ENCODE data around the gene RYR3. TPM values are rescaled to one million over a fixed set of nuclear protein-coding genes. Genes with fewer than 3 reads are reported as not detected.

The RYR3 gene
- total RNA-seq, 1 experiment from 2014 or later: not detected

GRCh38 chr15:33494306-33494705, 183.5 kb downstream of the RYR3 start:
- ChIA-PET CTCF (interaction anchor here (0.6 to 1.1 kb wide), 4 partner anchors 85 to 1087 kb away, joined by 3 to 5 read pairs (median 3); no protein-coding TSS in a partner anchor), POLR2A (no interaction called here)
- Mint-ChIP-seq H3K27me3 (ENCODE audit: insufficient read depth, unreplicated experiment) (peaks cover 81% of the 10 kb centered on the region), H3K4me1 (ENCODE audit: insufficient read depth, unreplicated experiment) (no peaks in the 10 kb centered on the region), H3K36me3 (ENCODE audit: insufficient read depth, unreplicated experiment) (no peaks in the 10 kb centered on the region), H3K4me3 (ENCODE audit: unreplicated experiment) (no peak overlapping the region), H3K27ac (ENCODE audit: low read depth, unreplicated experiment) (no peak overlapping the region), H3K9me3 (ENCODE audit: unreplicated experiment) (no peaks in the 10 kb centered on the region)
- BruUV-seq (replicated peaks): no TSS peak
- no peak for DNase-seq (ENCODE audit: unreplicated experiment)
- TF ChIP-seq CTCF (IDR thresholded peaks at IDR 0.05; ENCODE audit: unreplicated experiment): no peak
- intact Hi-C loops (cut with micrococcal nuclease): no loop called here

DNA sequence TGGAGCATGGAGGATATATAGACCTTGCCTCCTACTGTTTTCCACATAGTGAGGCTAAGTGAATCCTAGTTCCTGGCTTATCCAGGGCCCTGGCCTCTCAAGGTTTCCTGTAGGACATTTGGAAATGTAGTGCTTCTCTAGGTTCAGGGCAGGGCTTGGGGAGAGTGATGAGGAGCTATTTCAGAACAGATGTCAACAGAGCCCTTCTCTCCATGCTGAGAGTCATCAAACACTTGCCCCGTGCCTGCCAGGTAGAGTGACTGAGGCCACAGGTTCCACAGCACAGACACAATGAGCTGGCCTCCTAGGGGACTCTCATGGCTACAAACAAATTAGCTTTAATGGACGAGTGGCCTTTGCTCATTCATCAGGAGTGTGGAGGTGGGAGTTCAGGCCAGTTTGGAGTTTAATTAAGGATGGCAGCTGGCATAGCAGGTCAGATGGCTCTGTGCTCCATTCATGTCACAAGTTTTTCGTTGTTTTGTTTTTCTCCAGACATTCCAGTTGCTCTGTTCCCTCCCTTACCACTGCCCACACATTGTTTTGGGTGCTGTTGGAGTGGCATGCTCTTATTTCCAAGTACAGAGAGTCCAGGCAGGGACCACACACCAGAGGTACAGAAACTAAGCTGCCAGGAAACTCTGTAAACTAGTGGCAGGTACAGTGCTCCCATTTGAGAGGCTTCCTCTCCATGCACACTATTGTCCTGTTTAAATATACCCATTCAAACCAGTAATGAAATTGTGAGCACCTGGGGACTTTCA, 189.8 kb downstream of the RYR3 start:
- ChIA-PET POLR2A (no interaction called here), CTCF (interaction anchor here (0.7 to 1.5 kb wide), 2 partner anchors 10 to 237 kb away, joined by 3 to 4 read pairs; no protein-coding TSS in a partner anchor)
- Mint-ChIP-seq H3K36me3 (ENCODE audit: insufficient read depth, unreplicated experiment) (no peaks in the 10 kb centered on the region), H3K27me3 (ENCODE audit: insufficient read depth, unreplicated experiment) (peaks cover 71% of the 10 kb centered on the region), H3K4me3 (ENCODE audit: unreplicated experiment) (no peak overlapping the region), H3K27ac (ENCODE audit: low read depth, unreplicated experiment) (no peak overlapping the region), H3K9me3 (ENCODE audit: unreplicated experiment) (no peaks in the 10 kb centered on the region), H3K4me1 (ENCODE audit: insufficient read depth, unreplicated experiment) (no peaks in the 10 kb centered on the region)
- intact Hi-C loops (cut with micrococcal nuclease): no loop called here
- TF ChIP-seq CTCF (IDR thresholded peaks at IDR 0.05; ENCODE audit: unreplicated experiment): no peak
- no TSS peak for BruUV-seq (replicated peaks)
- no peak for DNase-seq (ENCODE audit: unreplicated experiment)

- CTCF ChIA-PET: no interaction called here
- DNase-seq (ENCODE audit: unreplicated experiment): no peak
- peaks cover 40% of the 10 kb centered on the region for H3K27me3 Mint-ChIP-seq (ENCODE audit: insufficient read depth, unreplicated experiment)
- intact Hi-C loops (cut with micrococcal nuclease): no loop called here
- no peaks in the 10 kb centered on the region for H3K36me3 Mint-ChIP-seq (ENCODE audit: insufficient read depth, unreplicated experiment)
- no peaks in the 10 kb centered on the region for H3K9me3 Mint-ChIP-seq (ENCODE audit: unreplicated experiment)
- TF ChIP-seq CTCF (IDR thresholded peaks at IDR 0.05; ENCODE audit: unreplicated experiment): no peak
- no peak overlapping the region for H3K27ac Mint-ChIP-seq (ENCODE audit: low read depth, unreplicated experiment)
- no peaks in the 10 kb centered on the region for H3K4me1 Mint-ChIP-seq (ENCODE audit: insufficient read depth, unreplicated experiment)
- POLR2A ChIA-PET: no interaction called here
- no peak overlapping the region for H3K4me3 Mint-ChIP-seq (ENCODE audit: unreplicated experiment)
- BruUV-seq (replicated peaks): no TSS peak
Observed at GRCh38 chr15:33503681-33504080, 192.9 kb downstream of the RYR3 start.

DNA sequence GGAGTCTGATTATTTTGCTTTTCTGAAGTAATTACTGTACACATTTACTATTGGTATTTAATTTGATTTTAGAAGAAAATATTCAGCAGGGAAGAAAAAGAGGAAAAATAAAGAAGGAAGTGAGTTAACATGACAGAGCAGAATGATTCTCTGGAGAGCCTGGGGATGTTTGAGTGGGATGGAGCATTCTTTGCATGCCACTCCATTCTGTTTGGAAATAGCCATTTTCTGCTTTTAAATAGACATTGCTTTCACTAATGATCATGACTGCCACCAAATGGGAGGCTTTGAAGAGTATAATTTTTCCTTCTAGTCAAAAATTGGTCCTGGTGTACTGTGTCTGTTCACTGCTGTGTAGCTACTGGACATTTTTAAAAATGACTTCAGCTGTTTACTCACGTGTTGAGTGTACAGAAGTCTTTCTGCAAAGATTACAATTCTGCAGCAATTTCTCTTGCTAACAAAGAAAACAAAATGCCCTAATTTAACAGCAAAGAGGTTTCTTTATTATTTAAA, 196.1 kb downstream of the RYR3 start:
- no peak for TF ChIP-seq CTCF (IDR thresholded peaks at IDR 0.05; ENCODE audit: unreplicated experiment)
- CTCF ChIA-PET: interaction anchor here (0.7 to 1.5 kb wide), 2 partner anchors 12 to 217 kb away, joined by 3 to 4 read pairs; no protein-coding TSS in a partner anchor
- H3K9me3 Mint-ChIP-seq (ENCODE audit: unreplicated experiment): no peaks in the 10 kb centered on the region
- no peaks in the 10 kb centered on the region for H3K36me3 Mint-ChIP-seq (ENCODE audit: insufficient read depth, unreplicated experiment)
- H3K27ac Mint-ChIP-seq (ENCODE audit: low read depth, unreplicated experiment): no peak overlapping the region
- no TSS peak for BruUV-seq (replicated peaks)
- no peak for DNase-seq (ENCODE audit: unreplicated experiment)
- no peak overlapping the region for H3K4me3 Mint-ChIP-seq (ENCODE audit: unreplicated experiment)
- intact Hi-C loops (cut with micrococcal nuclease): no loop called here
- peaks cover 37% of the 10 kb centered on the region for H3K27me3 Mint-ChIP-seq (ENCODE audit: insufficient read depth, unreplicated experiment)
- no peaks in the 10 kb centered on the region for H3K4me1 Mint-ChIP-seq (ENCODE audit: insufficient read depth, unreplicated experiment)
- POLR2A ChIA-PET: no interaction called here

All from MCF 10A (cell line).